NCI-H1417 treated with DMSO at 0.1 percent for 48 hours (cell line): ENCODE measurements around the gene JAKMIP1.

Experiments used
- DNase-seq: peaks from one replicate; lab custom pipeline; 2025; lab: John Stamatoyannopoulos, UW

JAKMIP1 gene

DNA sequence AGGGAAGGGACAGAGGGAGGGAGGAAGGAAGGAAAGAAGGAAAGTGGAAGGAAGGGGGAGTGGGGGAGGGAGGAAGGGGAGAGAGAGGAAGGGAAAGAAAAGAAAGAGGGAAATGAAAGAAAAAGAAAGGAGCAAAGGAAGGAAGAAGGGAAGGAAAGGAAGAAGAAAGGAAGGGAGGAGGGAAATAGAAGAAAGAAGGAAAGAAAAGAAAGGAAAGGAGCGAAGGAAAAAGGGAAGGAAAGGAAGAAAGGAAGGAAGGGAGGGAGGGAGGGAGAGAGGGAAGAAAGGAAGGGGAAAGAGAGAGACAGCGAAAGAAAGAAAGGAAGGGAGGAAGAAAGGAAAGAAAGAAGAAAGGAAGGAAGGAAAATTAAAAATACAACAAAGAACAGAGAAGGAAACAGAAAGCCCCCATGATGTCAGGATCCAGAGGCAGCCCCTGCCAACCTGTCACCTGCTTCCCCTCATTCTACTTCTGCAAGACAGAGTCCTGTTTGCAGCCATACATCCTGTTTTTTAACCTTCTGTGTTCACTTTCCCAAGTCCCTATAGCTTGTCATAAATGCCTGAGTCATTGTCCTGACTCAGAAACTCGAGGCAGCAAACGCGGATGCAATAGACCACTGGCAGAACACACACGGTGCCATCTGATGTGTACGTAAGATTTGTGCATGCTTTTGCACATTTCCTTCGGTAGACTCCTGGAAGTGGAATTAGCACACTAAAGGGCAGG lies 105.2 kb downstream of the JAKMIP1 start:
- DNase-seq = no peak

DNA sequence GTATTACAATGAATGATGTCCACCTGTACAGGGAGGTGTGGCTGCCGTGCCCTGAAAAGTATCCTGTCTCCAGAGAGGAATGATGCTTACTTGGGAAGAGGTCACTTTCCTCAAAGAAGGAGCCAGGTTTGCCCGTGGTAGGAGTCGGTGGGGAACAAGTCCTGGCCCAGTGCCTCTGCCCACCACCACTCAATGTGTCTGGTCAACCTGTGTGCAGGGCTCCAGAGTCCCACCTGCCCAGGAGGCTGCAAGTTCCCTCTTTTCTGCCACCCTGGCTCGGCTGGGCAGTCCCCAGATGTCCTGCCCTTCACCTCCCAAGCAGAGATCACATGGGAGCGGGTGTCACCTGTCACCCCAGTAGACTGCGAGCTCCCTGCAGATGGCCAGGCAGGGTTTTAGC lies 106.7 kb downstream of the JAKMIP1 start:
- no peak for DNase-seq

DNA sequence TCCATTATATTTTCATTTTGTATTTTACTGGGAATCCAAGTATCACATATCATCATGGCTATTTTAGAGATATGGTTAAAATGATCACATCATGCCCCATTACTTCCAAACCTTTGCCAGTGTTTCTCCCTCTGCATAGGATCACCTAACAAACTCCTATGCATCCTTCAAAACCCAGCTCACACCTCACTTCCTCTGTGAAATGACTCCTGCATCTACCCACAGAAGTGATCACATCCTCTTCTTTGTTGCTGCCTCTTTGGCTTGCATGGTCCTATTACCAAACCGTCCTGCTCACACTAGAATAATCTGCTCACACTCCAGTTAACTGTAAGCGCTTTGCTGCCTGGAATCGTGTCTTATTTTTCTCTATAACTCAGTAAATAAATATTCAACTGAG lies 107.4 kb downstream of the JAKMIP1 start:
- DNase-seq = no peak

DNA sequence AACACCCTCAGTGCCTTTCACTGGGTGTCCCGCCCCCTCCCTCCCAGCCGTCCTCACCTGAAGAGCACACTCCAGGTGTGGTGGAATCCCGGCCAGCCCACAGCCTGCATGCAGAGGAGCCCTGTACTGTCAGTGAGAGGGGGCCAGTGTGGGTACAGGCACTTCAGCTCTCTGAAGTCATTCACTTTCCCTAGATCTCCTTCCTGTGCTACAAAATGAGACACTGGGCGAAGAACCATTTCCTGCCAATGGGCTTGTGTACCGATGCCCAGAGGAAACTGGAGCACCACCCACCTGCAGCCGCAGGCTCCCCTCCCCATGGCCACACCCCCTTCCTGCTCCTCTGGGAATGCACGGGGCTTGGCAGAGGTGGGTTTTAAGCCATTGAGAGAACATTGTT lies 108.2 kb downstream of the JAKMIP1 start:
- no peak for DNase-seq

DNA sequence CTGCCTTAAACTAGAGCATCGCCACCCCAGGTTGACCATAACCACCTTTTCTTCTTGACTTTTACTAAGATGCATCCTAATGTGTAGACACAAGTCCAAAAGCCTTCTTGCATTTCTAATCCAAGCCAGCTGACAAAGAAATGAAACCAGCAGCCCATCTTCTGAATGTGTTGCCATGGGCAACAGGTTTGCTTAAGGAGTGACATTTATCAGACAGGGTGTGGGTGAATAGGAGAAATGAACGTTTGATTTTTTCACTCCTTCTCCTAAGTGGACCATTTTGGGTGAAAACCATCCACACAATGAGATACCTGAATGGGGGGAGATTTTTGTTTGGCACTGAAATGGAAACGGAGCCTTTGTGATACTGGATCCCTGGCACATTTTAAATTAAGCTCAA lies 109.4 kb downstream of the JAKMIP1 start:
- DNase-seq = no peak

DNA sequence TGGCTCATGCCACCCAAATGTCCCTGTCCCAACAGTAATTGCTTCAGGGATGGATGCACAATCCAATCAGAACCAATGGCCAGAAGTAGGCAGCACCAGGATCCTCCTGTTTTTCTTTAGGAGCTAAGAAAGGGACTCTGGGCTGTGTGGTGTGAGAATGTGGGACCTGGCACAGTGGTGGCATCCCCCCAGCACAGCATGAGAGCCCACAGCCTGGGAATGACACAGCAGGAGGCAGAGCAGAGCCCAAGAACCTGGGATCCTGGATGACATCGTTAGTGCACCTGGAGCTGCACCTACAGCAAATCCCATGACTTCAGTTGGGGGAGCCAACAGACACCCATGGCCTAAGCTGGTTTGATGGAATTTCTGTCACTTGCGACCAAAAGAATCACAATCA lies 111.4 kb downstream of the JAKMIP1 start:
- no peak for DNase-seq

DNA sequence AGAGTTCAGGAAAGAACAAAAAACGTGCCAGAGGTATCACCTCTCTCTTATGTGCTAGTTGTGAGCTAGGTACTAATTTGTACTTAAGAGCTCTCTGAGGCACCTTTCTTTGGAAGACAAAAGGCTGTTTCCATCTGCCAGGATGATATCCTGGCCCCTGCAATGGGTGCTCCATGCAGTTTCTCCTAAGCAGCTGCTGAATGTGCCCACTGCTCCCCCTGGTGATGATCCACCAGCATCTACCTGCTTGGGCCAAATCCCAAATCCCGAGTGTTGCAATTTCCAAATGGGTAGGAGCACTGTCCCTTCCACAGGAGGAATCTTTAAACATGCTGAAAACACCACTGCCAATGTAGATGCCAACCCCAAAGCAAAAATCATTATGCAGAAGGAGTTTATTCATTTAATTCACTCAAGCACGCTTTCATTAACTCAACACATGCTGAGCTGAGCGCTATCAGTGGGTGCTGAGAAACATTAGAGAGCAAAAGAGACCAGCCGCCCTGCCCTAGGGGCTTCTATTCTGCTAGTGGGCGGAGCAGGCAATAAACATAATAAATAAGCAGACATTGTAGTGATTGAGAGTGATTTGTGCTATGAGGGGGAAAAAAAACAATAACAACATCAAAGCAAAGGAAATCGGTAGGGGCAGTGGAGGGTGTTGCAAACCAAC lies 112.5 kb downstream of the JAKMIP1 start:
- DNase-seq = peak; percentile 4

DNA sequence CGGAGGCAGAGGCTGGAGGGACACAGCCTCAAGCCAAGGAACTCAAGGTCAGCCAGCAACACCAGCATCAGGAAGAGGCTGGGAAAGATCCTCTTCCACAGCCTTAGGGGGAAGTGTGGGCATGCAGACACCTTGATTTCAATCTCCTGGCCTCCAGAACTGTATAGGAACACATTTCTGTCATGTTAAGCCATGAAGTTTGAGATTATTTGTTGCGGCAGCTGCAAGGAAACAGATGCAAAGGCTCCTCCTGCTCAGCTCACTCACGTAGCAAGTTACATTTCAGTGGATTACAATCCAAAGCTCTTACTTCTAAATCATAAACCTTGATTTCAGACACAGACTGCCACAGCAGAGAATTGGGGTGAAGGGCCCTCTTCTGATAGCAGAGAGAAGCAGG lies 113.5 kb downstream of the JAKMIP1 start:
- DNase-seq = no peak

DNA sequence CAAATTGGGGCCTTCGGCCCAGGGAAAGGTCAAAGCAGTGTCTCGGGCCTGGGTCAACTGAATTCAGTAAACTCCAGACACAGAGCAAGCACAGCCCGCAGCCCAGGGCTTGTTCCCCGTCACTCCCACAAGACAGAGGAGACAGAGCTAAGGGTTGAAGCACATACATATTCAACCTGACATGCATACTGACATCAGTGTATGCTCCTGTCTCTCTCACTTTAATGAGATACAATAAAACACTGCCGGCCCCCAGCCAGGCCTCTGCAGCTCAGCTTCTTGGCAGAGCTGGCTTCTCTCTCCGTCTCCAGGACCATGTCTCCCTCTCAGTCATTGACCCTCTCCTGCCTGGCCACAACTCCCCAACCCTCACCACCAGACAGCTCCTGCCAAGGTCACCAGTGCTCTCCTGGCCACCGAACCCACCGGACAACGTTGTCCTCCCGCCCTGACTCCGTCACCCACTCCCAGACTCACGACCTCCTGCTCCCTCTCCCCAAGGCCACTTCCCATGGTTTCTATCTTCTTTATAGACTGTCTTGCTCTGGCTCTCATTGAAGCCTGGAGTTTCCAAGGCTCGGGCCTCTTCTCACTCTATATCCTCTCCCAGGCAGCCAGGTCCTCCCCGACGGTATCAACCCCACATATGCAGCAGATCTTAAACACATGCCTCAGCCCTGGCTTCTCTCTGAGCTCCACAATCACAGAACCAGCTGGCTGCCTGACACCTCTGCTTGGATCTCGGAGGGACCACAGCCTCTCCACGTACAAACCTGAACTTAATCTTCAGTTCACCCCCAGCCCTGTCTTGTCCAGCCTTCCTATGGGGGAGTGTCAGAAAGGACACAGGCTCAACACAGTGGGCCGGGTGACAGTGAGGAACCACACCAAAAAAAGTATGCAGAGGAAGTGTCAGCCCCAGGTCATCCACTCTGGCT lies 114.4 kb downstream of the JAKMIP1 start:
- no peak for DNase-seq

DNA sequence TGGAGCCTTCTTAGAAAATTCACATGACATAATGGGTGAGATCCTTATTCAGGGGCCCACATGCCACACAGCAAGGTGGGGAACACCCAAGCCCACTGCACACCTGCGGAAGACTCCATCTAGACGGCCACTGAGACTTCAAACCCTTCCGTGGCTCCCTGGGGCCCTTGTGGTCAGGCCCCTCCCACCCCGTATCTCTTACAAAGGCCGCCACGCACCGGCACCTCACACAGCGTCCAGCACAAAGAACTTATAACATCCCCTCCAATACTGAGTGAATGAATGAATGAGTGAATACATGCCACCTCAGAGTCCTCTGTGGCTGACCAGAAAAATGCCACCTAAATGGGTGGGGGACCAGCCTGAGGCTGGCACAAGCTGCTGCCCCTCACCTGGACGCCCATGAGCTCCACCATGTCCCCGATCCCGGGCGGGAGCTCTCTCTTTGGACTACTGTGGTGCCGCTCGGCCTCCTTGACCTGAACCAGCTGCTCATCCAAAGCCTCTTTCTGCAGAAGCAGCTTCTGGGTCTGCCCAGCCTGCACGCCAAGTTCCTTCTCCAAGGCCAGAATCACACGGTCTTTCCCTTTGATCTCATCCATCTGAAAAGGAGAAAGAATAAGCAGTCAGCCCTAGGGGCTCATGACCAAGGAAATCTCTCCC lies 115.2 kb downstream of the JAKMIP1 start:
- no peak for DNase-seq

DNA sequence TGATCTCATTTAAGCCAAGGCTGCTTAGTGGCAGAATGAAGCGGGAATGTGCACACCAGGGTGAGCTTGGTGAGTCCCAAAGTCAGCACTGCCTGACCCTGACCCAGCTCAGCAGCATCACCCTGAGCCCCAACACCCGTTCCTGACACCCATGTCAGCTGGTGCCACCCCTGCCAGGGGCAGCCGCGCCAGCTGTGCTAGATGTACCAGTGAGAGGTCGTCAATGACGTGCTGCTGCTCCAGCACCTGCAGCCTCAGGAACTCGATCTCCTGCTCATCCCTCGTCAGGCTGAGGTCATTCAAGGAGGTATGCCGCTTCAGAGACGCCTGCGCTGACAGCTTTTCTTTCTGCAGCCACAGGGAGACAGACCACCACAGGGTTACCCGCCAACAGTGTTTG lies 120.4 kb downstream of the JAKMIP1 start:
- DNase-seq = no peak

DNA sequence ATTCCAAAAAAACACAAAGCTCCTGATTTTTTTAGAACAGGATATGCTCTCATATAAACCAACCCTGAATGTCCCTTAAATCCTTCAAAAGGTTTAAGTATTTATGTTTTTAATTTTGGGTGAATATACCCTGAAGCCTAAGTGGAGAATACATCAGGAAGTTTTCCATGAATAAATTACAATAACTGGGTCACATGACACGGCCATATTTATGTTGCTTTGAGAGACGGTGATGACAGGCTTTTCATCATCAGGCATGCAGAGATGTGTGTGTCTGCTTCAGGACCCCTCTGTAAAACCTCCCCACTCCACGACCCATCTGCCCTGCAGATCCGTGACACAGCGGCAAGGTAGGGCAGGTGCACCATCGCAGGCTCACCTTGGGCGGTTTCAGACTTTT lies 121.8 kb downstream of the JAKMIP1 start:
- no peak for DNase-seq

DNA sequence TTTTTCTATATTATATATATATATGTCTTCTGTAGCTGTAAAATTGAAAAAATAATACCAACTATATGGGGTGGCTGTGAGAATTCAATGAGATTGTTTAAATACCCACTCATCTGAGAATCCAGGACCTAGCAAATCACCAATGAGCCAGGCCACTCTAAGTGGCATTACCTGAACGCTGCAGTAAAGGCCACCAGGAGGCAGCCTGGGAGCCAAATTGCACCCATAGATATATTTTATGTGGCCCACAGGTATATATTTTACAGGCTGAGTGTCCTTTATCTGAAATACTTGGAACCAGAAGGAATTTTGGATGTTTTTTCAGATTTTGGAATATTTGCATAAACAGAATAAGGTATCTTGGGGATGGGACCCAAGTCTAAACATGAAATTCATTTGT lies 124.0 kb downstream of the JAKMIP1 start:
- DNase-seq = no peak

DNA sequence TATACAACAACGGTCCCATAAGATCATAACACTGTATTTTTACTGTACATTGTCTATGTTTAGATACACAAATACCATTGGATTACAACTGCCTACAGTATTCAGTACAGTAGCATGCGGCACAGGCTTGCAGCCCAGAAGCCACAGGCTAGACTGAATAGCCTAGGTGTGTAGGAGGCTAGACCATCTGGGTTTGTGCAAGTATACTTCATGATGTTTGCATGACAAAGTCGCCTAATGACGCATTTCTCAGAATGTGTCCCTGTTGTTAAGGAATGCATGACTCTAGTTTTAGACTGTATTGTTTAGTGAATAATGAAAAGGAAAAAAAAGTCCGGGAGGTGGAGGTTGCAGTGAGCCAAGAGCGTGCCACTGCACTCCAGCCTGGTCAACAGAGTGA lies 125.6 kb downstream of the JAKMIP1 start:
- DNase-seq = no peak

DNA sequence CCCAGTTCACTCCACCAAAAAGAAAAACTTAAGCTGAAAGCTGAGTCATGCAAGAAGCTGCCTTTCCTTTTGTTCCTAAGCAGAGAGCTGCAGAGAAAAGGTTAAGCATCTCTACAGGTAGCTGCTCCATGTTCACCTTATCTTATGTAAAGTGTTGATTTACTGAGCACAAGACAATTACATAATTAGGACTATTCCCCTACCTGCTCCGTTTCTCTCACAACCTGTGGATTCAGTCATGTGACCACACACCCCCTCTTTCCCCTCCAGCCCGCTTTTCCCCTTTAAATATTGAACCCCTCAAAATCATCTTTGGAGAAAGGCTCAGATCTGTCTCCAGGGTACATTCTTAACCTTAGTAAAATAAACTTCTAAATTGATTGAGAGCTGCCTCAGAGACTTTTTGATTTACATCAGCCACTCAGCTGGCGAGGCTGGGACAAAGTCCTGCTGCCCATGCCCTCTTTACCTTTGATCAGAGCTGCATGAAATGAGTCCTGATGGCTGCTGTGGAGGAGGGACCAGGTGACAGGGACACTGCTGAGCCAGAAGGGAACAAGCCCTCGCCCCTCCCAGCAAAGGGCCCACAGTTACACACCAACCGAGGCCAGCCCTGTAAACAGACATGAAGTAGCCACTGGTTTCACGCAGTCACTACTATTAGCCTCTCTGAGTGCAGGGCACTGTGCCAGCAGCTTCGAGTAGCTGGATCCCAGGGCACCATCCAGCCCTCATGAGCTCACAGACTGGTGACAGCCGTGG lies 128.2 kb downstream of the JAKMIP1 start:
- DNase-seq = peak; percentile 2

DNA sequence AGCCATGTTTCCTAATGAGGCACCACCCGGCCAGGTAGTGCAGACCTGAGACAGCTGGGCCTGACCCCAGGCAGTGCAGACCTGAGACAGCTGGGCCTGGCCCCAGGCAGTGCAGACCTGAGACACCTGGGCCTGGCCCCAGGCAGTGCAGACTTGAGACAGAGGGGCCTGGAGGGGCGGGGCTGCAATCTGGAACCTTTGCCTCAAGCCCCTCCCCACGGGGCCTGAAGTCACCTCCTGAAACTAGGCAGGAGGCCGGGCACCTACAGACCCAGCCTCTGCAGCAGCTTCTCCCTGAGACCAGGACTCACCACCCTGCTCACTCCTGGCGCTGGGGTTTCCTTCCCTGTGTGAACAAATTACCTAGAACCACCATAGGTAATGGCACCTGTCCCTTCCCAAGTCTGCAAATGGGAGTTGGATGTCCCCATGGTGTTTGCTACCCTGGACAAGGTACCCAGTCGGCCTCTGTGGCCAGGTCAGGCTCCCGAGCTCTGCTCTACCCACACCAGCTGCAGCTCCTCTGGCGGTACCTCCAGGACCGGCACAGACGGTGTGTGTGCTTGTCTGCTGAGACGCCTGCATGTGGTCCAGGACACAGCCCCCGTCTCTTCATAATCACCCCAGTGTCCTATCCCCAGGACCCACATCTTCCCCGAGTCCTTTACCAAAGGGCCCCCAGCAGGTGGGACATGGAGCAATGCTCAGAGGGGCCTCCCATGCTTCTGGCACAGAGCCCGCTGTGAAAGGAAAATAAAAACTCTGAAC lies 129.0 kb downstream of the JAKMIP1 start:
- no peak for DNase-seq

DNA sequence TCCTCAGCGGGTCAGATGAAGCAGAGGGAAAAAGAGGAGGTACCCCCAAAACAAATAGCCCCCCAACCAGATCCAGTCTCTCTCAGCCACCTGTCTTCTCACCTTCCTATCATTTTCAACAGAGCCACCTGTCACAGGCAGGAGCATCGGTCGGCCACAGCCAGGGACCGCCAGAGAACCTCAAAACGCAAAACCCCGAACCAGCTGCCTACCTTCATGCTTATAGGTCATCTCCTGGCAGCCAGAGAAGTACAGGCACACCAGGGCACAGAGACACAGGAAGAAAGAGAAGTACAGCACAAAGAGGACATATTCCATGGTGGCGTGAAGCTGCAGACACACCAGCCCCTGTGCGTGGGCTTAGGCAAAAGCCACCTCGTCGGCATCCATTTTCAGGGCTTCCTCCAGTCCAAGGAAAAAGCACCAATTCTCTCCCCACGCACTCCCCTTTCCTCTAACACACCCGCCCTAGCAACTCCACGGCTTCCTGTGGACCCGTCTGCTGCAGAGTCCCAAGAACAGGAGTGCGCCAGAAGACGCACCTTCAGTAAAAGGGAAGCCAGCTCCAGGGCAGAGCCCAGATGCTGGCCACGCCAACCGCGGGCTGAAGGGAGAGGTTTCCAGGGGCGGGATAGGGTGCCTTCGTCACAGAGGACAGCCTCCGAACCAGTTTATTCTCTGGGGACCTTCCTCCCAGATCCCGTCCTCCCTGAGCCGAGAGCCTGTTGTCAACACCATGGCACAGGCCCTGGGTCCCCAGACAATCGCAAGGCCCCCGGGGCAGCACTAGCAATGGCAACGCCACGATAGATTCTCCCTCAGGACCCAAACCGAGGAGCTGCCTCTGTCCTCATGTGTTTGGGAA lies 130.3 kb downstream of the JAKMIP1 start:
- no peak for DNase-seq

DNA sequence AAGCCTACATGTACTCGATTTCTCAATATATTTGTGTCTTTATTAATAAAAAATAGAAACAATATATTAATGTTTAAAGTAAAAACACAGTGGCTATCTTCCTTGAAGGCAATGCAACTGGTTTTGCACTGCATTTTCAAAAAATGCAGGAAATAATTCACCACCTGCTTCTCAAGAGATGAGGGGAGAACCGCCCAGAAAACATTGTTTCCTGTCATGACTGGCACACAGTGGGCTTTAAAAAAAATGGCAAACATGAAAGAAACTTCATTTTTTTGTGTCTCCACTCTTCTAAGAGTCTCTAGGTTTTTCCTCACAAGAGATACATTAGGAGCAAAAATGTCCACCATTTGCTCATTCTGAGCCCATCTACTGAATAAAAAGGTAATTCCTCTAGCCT lies 131.4 kb downstream of the JAKMIP1 start:
- DNase-seq = no peak

DNA sequence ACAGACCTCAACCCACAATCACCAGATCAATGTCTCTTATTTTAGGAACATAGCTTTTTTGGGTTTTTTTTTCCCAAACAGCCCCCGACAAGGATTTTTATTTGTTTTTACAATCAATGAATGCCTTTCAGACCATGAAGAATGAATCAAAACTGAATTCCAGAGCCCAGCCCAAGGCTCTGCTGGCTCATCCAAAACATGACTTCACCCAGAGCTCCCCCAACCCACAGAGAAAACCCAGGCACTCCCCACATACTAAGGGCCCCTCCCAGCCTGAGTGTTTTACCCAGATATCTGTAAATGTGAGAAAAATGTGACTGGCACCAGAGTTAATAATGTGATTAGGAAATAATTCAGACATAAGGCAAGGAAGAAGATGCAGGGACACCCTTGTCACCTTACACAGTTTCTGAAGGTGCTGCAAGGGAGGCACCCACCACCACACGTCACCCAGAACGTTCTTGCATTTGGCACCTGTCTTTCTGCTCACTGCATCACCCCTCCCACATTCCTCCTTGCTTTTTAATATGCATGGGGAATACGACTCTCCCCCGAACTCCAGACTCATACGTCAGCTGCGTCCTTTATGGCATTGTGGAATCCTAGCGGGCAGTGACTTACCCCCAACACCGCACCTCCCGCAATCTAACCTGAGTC lies 134.3 kb downstream of the JAKMIP1 start:
- DNase-seq = no peak
